Mesothelial cell of epicardium (in vitro differentiated cells): Measurements from ENCODE around the gene EGFLAM. TPM values are rescaled to one million over a fixed set of nuclear protein-coding genes. Genes with fewer than 3 reads are reported as not detected.
"Not testable (repeated sequence)": the region's sequence is repeated elsewhere in the genome, so short reads cannot be mapped to it uniquely, and the experiment has no call there.

Experiments used
- DNase-seq, 2 experiments: peaks; one replicate each; pipeline ENCODE4 v3.0.0; 2021; ENCODE audit warnings: low spot score in 2 of 2; ENCODE audit not compliant: unreplicated experiment in 2 of 2
- H3K27ac Mint-ChIP-seq: 2 replicates; pipeline ENCODE4 v1.8.0; 2021; ENCODE audit warnings: mixed read lengths
- H3K27me3 Mint-ChIP-seq: 2 replicates; pipeline ENCODE4 v1.8.0; 2021; ENCODE audit warnings: low read depth, mixed read lengths
- H3K36me3 Mint-ChIP-seq: 2 replicates; pipeline ENCODE4 v1.8.0; 2021; ENCODE audit warnings: mixed read lengths
- H3K4me1 Mint-ChIP-seq: 2 replicates; pipeline ENCODE4 v1.8.0; 2021; ENCODE audit warnings: mixed read lengths
- H3K4me3 Mint-ChIP-seq: 2 replicates; pipeline ENCODE4 v1.8.0; 2021; ENCODE audit warnings: mild to moderate bottlenecking, moderate library complexity, mixed read lengths
- H3K9me3 Mint-ChIP-seq: 2 replicates; pipeline ENCODE4 v1.8.0; 2021; ENCODE audit warnings: mixed read lengths
- total RNA-seq: library from RNA; stranded (reverse); gene quantifications from 3 replicates; pipeline ENCODE4 v1.2.1, GENCODE V29; 2021
- TF ChIP-seq, protein P1 (sequence below): fragments of 200-600 bp; sonication (generic); IDR thresholded peaks from one replicate; pipeline ENCODE4 v1.5.0; 2021; ENCODE audit warnings: antibody characterized with exemption; ENCODE audit not compliant: unreplicated experiment

Gene EGFLAM
- total RNA-seq, 1 donor from 2014 or later, result 6.8 TPM

DNA sequence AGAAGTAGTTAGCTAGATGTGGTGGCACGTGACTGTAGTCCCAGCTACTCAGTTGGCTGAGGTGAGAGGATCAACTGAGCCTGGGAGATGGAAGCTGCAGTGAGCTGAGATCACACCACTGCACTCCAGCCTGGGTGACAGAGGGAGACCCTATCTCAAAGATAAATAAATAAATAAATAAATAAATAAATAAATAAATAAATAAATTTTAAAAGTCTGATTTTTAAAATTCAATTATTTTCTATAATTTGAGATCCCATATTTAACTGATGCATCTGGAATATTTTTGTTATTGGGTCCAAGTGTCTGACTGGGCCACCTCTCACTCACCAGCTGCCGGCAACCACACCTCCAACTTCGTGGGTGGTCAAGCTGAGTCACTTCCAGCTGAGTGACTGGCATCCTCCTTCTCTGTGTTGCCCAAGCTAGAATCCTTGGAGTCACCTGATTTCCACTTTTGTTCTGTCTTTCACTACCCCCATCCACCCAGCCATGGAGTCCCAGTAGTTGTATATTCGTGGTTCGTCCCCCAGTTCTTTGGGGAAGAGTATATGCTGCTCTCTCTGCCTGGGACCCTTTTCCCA lies 70.9 kb downstream of the EGFLAM start:
- Mint-ChIP-seq H3K27me3 (no peaks in the 10 kb centered on the region), H3K4me1 (no peaks in the 10 kb centered on the region), H3K36me3 (no peaks in the 10 kb centered on the region), H3K9me3 (peaks cover 10% of the 10 kb centered on the region), H3K4me3 (no peak overlapping the region), H3K27ac (no peak overlapping the region)
- DNase-seq, result no peak
- TF ChIP-seq, protein P1, sequence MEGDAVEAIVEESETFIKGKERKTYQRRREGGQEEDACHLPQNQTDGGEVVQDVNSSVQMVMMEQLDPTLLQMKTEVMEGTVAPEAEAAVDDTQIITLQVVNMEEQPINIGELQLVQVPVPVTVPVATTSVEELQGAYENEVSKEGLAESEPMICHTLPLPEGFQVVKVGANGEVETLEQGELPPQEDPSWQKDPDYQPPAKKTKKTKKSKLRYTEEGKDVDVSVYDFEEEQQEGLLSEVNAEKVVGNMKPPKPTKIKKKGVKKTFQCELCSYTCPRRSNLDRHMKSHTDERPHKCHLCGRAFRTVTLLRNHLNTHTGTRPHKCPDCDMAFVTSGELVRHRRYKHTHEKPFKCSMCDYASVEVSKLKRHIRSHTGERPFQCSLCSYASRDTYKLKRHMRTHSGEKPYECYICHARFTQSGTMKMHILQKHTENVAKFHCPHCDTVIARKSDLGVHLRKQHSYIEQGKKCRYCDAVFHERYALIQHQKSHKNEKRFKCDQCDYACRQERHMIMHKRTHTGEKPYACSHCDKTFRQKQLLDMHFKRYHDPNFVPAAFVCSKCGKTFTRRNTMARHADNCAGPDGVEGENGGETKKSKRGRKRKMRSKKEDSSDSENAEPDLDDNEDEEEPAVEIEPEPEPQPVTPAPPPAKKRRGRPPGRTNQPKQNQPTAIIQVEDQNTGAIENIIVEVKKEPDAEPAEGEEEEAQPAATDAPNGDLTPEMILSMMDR, result no peak

DNA sequence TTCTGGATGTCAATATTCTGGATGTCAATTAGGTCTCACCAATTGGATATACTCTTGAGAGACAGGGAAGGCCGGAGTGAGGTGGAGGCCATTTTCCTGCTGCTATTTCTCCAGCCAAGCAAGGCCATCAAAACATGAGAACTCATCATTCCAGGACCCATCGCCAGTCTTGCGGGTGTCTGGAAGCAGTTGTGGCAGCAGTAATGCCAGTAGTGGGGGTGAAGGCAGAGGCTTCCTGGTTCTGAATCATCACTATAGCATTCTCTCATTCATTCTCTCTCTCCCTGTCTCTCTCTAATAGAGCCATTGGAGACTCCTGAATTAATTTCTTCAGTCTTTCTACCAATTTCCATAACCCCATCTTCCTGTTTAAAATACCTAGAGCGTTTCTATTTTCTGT lies 71.8 kb downstream of the EGFLAM start:
- no peak overlapping the region for H3K4me3 Mint-ChIP-seq
- DNase-seq, result no peak
- TF ChIP-seq, protein P1, result no peak
- no peaks in the 10 kb centered on the region for H3K4me1 Mint-ChIP-seq
- H3K27me3 Mint-ChIP-seq, result no peaks in the 10 kb centered on the region
- no peak overlapping the region for H3K27ac Mint-ChIP-seq
- H3K9me3 Mint-ChIP-seq, result peaks cover 10% of the 10 kb centered on the region
- H3K36me3 Mint-ChIP-seq, result no peaks in the 10 kb centered on the region

DNA sequence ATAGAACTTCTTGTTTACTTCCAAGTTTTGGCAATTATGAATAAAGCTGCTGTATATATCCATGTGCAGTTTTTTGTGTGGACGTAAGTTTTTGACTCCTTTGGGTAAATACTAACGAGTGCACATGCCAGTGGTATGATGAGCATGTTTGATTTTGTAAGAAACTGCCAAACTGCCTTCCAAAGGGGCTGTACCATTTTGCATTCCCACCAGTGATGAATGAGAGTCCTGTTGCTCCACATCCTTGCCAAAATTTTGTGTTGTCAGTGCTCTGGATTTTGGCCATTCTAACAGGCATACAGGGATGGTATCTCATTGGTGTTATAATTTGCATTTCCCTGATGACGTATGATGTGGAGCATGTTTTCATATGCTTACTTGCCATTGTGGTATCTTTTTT lies 73.5 kb downstream of the EGFLAM start:
- Mint-ChIP-seq H3K27ac (no peak overlapping the region), H3K9me3 (peaks cover 13% of the 10 kb centered on the region), H3K36me3 (no peaks in the 10 kb centered on the region), H3K4me1 (no peaks in the 10 kb centered on the region), H3K4me3 (no peak overlapping the region), H3K27me3 (no peaks in the 10 kb centered on the region)
- no peak for DNase-seq
- TF ChIP-seq, protein P1, result no peak

DNA sequence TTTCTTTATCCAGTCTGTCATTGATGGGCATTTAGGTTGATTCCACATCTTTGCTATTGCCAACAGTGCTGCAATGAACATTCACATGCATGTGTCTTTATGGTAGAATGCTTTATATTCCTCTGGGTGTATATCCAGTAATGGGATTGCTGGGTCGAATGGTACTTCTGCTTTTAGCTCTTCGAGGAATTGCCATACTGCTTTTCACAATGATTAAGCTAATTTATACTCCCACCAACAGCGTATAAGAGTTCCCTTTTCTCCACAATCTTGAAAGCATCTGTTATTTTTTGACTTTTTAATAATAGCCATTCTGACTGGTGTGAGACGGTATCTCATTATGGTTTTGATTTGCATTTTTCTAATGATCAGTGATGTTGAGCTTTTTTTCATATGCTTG lies 74.8 kb downstream of the EGFLAM start:
- not testable (repeated sequence) for H3K27me3 Mint-ChIP-seq

DNA sequence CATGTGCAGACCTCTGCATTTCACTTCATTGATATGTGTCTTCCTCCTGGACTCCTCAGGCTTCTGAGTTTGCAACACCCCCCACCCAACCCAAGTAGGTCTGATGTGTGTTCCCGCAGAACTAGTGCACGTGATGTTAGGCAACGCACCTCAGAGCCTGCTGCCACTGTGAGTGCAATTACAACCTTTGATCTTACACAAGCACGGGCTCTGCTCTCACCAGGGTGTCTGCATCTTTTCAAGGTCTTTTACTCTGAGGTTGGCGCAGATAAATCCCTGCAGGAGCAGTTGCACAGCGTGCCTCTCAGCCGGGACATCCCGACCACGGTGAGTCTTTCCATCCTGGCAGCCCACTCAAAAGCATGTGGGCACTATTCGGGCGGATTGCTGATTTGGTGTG lies 80.1 kb downstream of the EGFLAM start:
- H3K27ac Mint-ChIP-seq, result no peak overlapping the region
- TF ChIP-seq, protein P1, result no peak
- H3K36me3 Mint-ChIP-seq, result no peaks in the 10 kb centered on the region
- no peak overlapping the region for H3K4me3 Mint-ChIP-seq
- peaks cover 29% of the 10 kb centered on the region for H3K27me3 Mint-ChIP-seq
- DNase-seq, result no peak
- H3K4me1 Mint-ChIP-seq, result no peaks in the 10 kb centered on the region
- H3K9me3 Mint-ChIP-seq, result peaks cover 6% of the 10 kb centered on the region

More for the DNA sequence above, 74.8 kb downstream of the EGFLAM start:
- not testable (repeated sequence) for DNase-seq, H3K4me1 Mint-ChIP-seq, H3K4me3 Mint-ChIP-seq, H3K27ac Mint-ChIP-seq, H3K36me3 Mint-ChIP-seq
- peaks cover 13% of the 10 kb centered on the region for H3K9me3 Mint-ChIP-seq

DNA sequence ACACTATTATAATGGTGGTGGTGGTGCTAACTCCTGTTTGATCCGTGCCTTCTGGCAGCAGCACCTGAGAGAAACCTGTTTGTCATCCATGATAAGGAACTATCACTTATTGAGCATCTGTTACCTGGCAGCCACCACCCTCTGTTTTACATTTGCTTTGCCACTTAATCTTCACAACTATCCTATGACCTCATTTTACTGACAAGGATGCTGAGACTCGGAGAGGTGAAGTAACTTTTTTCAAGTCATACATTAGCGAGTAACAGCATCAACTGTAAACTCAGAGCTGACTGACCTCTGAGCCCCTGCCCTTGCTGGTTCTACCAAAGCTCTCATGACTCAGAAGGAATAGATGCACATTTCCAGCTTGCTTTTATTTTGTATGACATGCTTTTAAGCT lies 81.1 kb downstream of the EGFLAM start:
- Mint-ChIP-seq H3K4me3 (no peak overlapping the region), H3K9me3 (peaks cover 3% of the 10 kb centered on the region), H3K4me1 (no peaks in the 10 kb centered on the region), H3K36me3 (no peaks in the 10 kb centered on the region), H3K27ac (no peak overlapping the region), H3K27me3 (peaks cover 29% of the 10 kb centered on the region)
- TF ChIP-seq, protein P1, result no peak
- no peak for DNase-seq
